Thyroid gland (tissue), 4 donors: ENCODE measurements around the gene RAB11FIP3. TPM values are rescaled to one million over a fixed set of nuclear protein-coding genes. Genes with fewer than 3 reads are reported as not detected.

Experiments
- DNase-seq, 2 donors: peaks; one replicate each; pipeline ENCODE4 v3.0.0-alpha.2; 2019
- H3K27ac ChIP-seq, 3 donors: fragments of 200-600 bp; sonication (generic); 1 replicate in 2 of 3; 2 replicates in 1 of 3; pipeline ENCODE4 v1.5.1; 2016 to 2019; ENCODE audit warnings: mild to moderate bottlenecking in 1 of 3, moderate library complexity in 1 of 3
- H3K27me3 ChIP-seq: fragments of 200-600 bp; sonication (generic); one replicate; pipeline ENCODE4 v1.5.1; 2019
- H3K36me3 ChIP-seq, 2 donors: fragments of 200-600 bp; sonication (generic); one replicate each; pipeline ENCODE4 v1.5.1; 2016 to 2019
- H3K4me1 ChIP-seq, 2 donors: fragments of 200-600 bp; sonication (generic); one replicate each; pipeline ENCODE4 v1.5.1; 2017 to 2019
- H3K4me3 ChIP-seq, 3 donors: fragments of 200-600 bp; sonication (generic); replicated peaks in 1 of 3; 1 replicate in 2 of 3; 2 replicates in 1 of 3; pipeline ENCODE4 v1.5.1; 2016; ENCODE audit warnings: mild to moderate bottlenecking in 1 of 3
- H3K9me3 ChIP-seq: fragments of 200-600 bp; sonication (generic); one replicate; pipeline ENCODE4 v1.5.1; 2017
- POLR2A ChIP-seq, 2 donors: fragments of 450-650 bp; IDR thresholded peaks; one replicate each; pipeline ENCODE4 v1.6.1; 2017; ENCODE audit warnings: antibody characterized with exemption in 2 of 2, mild to moderate bottlenecking in 2 of 2, moderate library complexity in 1 of 2
- WGBS, 2 donors: methylation state at CpG; one replicate each; pipeline ENCODE4 v1.1.5; 2017; 5-methylcytosine and 5-hydroxymethylcytosine counted together
- intact Hi-C: fragments of 100-400 bp; cut with DNase I; formaldehyde crosslinking; loops from one replicate; pipeline ENCODE4 v1.15.1; 2023
- total RNA-seq, 4 donors: library from RNA; depleted of rRNA; stranded (reverse); fragments of >200 nt; gene quantifications; one replicate each; pipeline ENCODE4 v1.2.3, GENCODE V29; 2016
- TF ChIP-seq, protein P1 (sequence below), 6 experiments: fragments of 200-600 bp in 3 of 6; fragments of 450-650 bp in 3 of 6; sonication (generic) in 3 of 6; IDR thresholded peaks; one replicate each; pipeline ENCODE4 v1.5.1; 2016 to 2019; ENCODE audit warnings: antibody characterized with exemption in 6 of 6, mild to moderate bottlenecking in 2 of 6, inconsistent platforms in 1 of 6, moderate library complexity in 1 of 6

Gene RAB11FIP3
- total RNA-seq, 4 donors from 2014 or later = 26.6 to 34.3 (median 28.0) TPM

DNA sequence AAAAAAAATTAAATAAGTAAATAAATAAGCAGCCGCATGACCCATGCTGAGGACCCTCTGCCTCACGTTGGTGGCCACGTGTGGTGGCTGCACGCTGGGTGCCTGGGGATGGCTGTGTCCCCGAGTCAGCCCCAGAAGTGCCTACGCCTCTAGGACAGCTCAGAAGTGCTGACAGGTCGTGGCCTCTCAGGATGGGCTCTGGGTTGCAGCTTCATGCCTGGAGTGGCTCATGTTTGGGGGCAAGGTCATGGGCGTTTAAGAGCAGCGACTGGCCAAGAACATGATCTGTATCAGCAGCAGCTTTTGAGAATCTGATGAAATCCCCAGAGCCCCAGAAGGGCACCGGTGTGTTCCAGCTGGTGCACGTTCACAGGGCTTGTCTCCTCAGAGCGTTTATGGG lies 75.3 kb downstream of the RAB11FIP3 start:
- intact Hi-C loops = no loop called here
- Histone ChIP-seq H3K9me3 (no peaks in the 10 kb centered on the region), H3K4me3 (no peak overlapping the region), H3K27ac (no peak overlapping the region), H3K4me1 (no peaks in the 10 kb centered on the region), H3K27me3 (no peaks in the 10 kb centered on the region), H3K36me3 (peaks cover 2 to 4% of the 10 kb centered on the region in 2 donors)
- 82 to 92% methylated on average over 10 to 12 of the region's 12 CpGs for WGBS, 2 donors
- TF ChIP-seq POLR2A (IDR thresholded peaks at IDR 0.05) = no peak
- TF ChIP-seq, protein P1, sequence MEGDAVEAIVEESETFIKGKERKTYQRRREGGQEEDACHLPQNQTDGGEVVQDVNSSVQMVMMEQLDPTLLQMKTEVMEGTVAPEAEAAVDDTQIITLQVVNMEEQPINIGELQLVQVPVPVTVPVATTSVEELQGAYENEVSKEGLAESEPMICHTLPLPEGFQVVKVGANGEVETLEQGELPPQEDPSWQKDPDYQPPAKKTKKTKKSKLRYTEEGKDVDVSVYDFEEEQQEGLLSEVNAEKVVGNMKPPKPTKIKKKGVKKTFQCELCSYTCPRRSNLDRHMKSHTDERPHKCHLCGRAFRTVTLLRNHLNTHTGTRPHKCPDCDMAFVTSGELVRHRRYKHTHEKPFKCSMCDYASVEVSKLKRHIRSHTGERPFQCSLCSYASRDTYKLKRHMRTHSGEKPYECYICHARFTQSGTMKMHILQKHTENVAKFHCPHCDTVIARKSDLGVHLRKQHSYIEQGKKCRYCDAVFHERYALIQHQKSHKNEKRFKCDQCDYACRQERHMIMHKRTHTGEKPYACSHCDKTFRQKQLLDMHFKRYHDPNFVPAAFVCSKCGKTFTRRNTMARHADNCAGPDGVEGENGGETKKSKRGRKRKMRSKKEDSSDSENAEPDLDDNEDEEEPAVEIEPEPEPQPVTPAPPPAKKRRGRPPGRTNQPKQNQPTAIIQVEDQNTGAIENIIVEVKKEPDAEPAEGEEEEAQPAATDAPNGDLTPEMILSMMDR (IDR thresholded peaks at IDR 0.05) = no peak
- no peak for DNase-seq

- WGBS, 2 donors = 90 to 92% methylated on average over 17 of the region's 22 CpGs
- Histone ChIP-seq H3K27ac (no peak overlapping the region), H3K4me1 (no peaks in the 10 kb centered on the region), H3K36me3 (peaks cover 0 to 4% of the 10 kb centered on the region in 2 donors), H3K27me3 (no peaks in the 10 kb centered on the region), H3K4me3 (no peak overlapping the region), H3K9me3 (no peaks in the 10 kb centered on the region)
- TF ChIP-seq, protein P1 (IDR thresholded peaks at IDR 0.05) = no peak
- TF ChIP-seq POLR2A (IDR thresholded peaks at IDR 0.05) = no peak
- intact Hi-C loops = no loop called here
- no peak for DNase-seq
These were observed 76.9 kb downstream of the RAB11FIP3 start for GRCh38 chr16:502179-502943.

DNA sequence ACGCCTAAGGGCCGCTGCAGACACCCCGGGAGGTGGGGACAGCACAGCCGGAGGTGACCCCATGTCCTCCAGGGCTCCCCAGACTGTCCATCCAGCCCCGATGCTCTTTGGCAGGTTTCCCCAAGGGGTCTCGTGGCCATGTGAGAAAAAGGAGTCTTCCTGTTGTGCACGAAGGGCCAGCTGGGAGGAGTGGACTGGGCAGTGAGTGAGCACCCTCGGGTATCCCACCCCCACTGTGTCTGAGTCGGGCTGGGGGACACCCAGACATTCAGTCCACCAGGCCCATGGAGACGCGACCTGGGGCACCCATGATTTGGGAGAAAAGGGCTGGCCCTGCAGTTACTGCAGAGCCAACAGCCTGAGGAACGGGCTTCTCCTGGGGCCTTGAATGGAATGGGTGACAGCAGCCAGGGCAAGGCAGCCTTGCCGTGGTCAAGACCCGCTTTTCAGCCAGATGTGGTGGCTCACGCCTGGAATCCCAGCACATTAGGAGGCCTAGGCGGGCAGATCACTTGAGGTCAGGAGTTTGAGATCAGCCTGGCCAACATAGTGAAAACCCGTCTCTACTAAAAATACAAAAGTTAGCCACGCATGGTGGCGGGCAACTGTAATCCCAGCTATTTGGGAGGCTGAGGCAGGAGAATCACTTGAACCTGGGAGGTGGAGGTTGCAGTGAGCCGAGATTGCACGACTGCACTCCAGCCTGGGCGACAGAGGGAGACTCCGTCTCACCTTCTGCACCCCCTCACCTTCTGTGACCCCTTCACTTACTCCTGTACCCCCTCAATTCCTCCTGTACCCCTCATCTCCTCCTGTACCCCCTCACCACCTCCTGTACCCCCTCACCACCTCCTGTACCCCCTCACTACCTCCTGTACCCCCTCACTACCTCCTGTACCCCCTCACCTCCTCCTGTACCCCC lies 78.0 kb downstream of the RAB11FIP3 start:
- WGBS, 2 donors = 95% methylated on average over 20 to 23 of the region's 23 CpGs
- H3K27me3 ChIP-seq = no peaks in the 10 kb centered on the region
- H3K4me3 ChIP-seq = no peak overlapping the region
- intact Hi-C loops = no loop called here
- H3K4me1 ChIP-seq = no peaks in the 10 kb centered on the region
- H3K27ac ChIP-seq = no peak overlapping the region
- TF ChIP-seq, protein P1 (IDR thresholded peaks at IDR 0.05) = no peak
- peaks cover 0 to 4% of the 10 kb centered on the region in 2 donors for H3K36me3 ChIP-seq
- H3K9me3 ChIP-seq = no peaks in the 10 kb centered on the region
- no peak for DNase-seq

- no peak for DNase-seq
- Histone ChIP-seq H3K27me3 (no peaks in the 10 kb centered on the region), H3K4me1 (no peaks in the 10 kb centered on the region), H3K27ac (no peak overlapping the region), H3K4me3 (no peak overlapping the region), H3K9me3 (no peaks in the 10 kb centered on the region), H3K36me3 (no peaks in the 10 kb centered on the region)
- WGBS, 2 donors = 91 to 92% methylated on average over 28 to 29 of the region's 33 CpGs
- intact Hi-C loops = no loop called here
- TF ChIP-seq, protein P1 (IDR thresholded peaks at IDR 0.05) = no peak
- no peak for TF ChIP-seq POLR2A (IDR thresholded peaks at IDR 0.05)
These were observed 80.2 kb downstream of the RAB11FIP3 start for GRCh38 chr16:505479-506245.
